Activated CD4-positive, alpha-beta T cell treated with anti-CD3 and anti-CD28 coated beads, Interleukin-2, amount 10 ng/mL, durations not matched to agents 24 days and 14 days (primary cell): Measurements from ENCODE around the gene ARL2. TPM values are rescaled to one million over a fixed set of nuclear protein-coding genes. Genes with fewer than 3 reads are reported as not detected.
"Not testable (repeated sequence)": the region's sequence is repeated elsewhere in the genome, so short reads cannot be mapped to it uniquely, and the experiment has no call there.

Source experiments
- DNase-seq: peaks from one replicate; pipeline ENCODE4 v3.0.0; 2022
- H3K27ac Mint-ChIP-seq: one replicate; pipeline ENCODE4 v1.8.0; 2022; ENCODE audit warnings: mild to moderate bottlenecking, mixed read lengths
- H3K27me3 Mint-ChIP-seq: one replicate; pipeline ENCODE4 v1.8.0; 2022; ENCODE audit warnings: mixed read lengths
- H3K36me3 Mint-ChIP-seq: one replicate; pipeline ENCODE4 v1.8.0; 2022; ENCODE audit warnings: low read depth, mild to moderate bottlenecking, mixed read lengths
- H3K4me1 Mint-ChIP-seq: one replicate; pipeline ENCODE4 v1.8.0; 2021; ENCODE audit warnings: mixed read lengths
- H3K4me3 Mint-ChIP-seq: one replicate; pipeline ENCODE4 v1.8.0; 2022; ENCODE audit warnings: mild to moderate bottlenecking, moderate library complexity, mixed read lengths
- H3K9me3 Mint-ChIP-seq: one replicate; pipeline ENCODE4 v1.8.0; 2021; ENCODE audit warnings: mixed read lengths
- intact Hi-C: fragments of 100-400 bp; cut with micrococcal nuclease; formaldehyde crosslinking; loops from one replicate; pipeline ENCODE4 v1.15.1; 2023
- total RNA-seq: library from RNA; stranded (reverse); gene quantifications from 2 replicates; pipeline ENCODE4 v1.2.3, GENCODE V29; 2022

ARL2 gene
- 78.8 and 87.9 TPM in 2 replicates for total RNA-seq

GRCh38 chr11:65013888-65014725, at the start of gene ARL2:
Gene ARL2, plus strand, starts transcription at chr11:65014160. Its CDS starts 48 bp downstream, at chr11:65014208.
- Mint-ChIP-seq H3K4me3 (peak within 1 kb of the TSS; percentile 92), H3K9me3 (no peaks in the 10 kb centered on the region), H3K27me3 (no peaks in the 10 kb centered on the region), H3K27ac (peak within 1 kb of the TSS; percentile 98), H3K4me1 (peaks cover 24% of the 10 kb centered on the region), H3K36me3 (peaks cover 21% of the 10 kb centered on the region)
- intact Hi-C loops: loop anchor here (1.0 to 2.0 kb wide), 8 partner anchors 13 to 167 kb away; partner anchors contain the start of genes ATG2A, CDCA5, PPP2R5B and SAC3D1
- peak; percentile 96 for DNase-seq

- Mint-ChIP-seq H3K9me3 (no peaks in the 10 kb centered on the region), H3K27ac (no peak overlapping the region), H3K36me3 (no peaks in the 10 kb centered on the region), H3K4me3 (no peak overlapping the region), H3K27me3 (no peaks in the 10 kb centered on the region), H3K4me1 (peaks cover 20% of the 10 kb centered on the region)
- intact Hi-C loops: no loop called here
- no peak for DNase-seq
These were observed 46.6 kb upstream of the ARL2 start for GRCh38 chr11:64967375-64967774.

- Mint-ChIP-seq H3K4me1 (peaks cover 20% of the 10 kb centered on the region), H3K27ac (peak overlapping the region; percentile 22), H3K36me3 (no peaks in the 10 kb centered on the region), H3K4me3 (no peak overlapping the region), H3K27me3 (no peaks in the 10 kb centered on the region), H3K9me3 (no peaks in the 10 kb centered on the region)
- intact Hi-C loops: no loop called here
- no peak for DNase-seq
These were observed 44.8 kb upstream of the ARL2 start for GRCh38 chr11:64969209-64969608.

DNA sequence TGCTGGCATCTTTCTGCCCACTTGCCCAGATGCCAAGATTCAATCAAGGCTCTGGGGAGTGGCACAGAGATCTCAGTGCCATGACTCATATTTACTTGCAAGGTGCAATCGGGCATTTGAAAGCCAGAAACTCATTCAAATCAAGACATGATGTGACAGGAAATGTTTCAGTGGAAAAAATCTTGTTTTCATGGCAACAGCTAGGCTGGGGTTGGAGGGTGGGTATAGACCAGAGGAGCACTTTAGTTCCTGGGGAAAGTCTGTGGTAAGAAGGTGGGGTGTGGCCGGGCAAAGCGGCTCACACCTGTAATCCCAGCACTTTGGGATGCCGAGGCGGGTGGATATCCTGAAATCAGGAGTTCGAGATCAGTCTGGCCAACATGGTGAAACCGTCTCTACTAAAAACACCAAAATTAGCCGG, 43.2 kb upstream of the ARL2 start:
- no peaks in the 10 kb centered on the region for H3K36me3 Mint-ChIP-seq
- peak; percentile 69 for DNase-seq
- H3K27ac Mint-ChIP-seq: peak overlapping the region; percentile 83
- H3K9me3 Mint-ChIP-seq: no peaks in the 10 kb centered on the region
- intact Hi-C loops: loop anchor here (5.0 kb wide), 1 partner anchor 53 kb away; the partner anchor contains the start of gene ATG2A
- no peaks in the 10 kb centered on the region for H3K27me3 Mint-ChIP-seq
- peak overlapping the region; percentile 54 for H3K4me3 Mint-ChIP-seq
- peaks cover 18% of the 10 kb centered on the region for H3K4me1 Mint-ChIP-seq

DNA sequence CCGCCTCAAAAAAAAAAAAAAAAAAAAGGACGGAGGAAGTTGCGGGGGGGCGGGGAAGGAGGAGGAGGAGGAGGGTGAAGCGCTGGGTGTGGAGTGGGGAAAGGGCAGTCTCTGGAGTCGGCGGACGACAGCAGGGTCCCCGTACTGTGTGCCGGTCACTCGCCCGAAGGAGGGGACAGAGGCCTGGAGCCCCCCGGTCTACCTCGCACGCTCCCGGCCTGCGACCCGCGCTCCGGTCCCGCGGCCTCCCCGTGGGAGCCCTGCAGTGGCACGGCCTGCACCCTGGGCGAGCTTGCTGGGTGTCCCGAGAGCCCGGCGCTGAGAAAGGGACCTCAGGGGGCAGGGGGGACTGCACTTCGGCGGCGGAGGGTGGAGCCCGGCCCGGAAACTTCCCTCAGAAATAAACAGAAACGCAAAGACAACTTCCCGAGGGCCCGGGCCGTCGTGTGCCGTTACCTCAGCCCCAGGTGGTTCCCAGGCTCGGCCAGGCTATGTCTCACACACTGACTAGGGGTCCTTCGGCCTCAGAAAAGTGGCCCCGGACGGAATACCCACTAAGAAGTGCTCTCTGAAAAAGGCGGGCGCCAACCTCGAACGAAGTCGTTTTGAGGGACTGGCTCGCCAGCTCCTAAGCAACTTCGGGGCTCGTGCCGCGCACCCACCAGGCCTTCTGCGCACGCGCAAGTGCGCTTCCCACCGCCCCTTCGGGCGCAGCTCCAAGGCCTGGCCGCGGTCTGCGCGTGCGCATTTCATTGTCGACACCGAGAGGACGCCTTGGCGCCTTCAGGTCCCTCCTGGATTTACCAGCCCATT, 42.3 kb upstream of the ARL2 start, which contains the start of gene MAJIN:
MAJIN (minus strand) TSS at position 688 of the 813 bp plus-strand sequence. CDS start 12,703 bp downstream, outside the sequence.
- Mint-ChIP-seq H3K9me3 (no peaks in the 10 kb centered on the region), H3K27me3 (no peaks in the 10 kb centered on the region), H3K4me1 (peaks cover 18% of the 10 kb centered on the region), H3K27ac (peak within 1 kb of the TSS; percentile 83), H3K4me3 (peak within 1 kb of the TSS; percentile 63), H3K36me3 (no peaks in the 10 kb centered on the region)
- DNase-seq: peak; percentile 94
- intact Hi-C loops: loop anchor here (5.0 kb wide), 1 partner anchor 54 kb away; the partner anchor contains the start of gene ATG2A

GRCh38 chr11:64974124-64974523, 39.8 kb upstream of the ARL2 start:
- no peaks in the 10 kb centered on the region for H3K36me3 Mint-ChIP-seq
- H3K4me1 Mint-ChIP-seq: peaks cover 13% of the 10 kb centered on the region
- no peaks in the 10 kb centered on the region for H3K9me3 Mint-ChIP-seq
- no peak overlapping the region for H3K27ac Mint-ChIP-seq
- no peak for DNase-seq
- H3K4me3 Mint-ChIP-seq: no peak overlapping the region
- intact Hi-C loops: loop anchor here (5.0 kb wide), 1 partner anchor 57 kb away; the partner anchor contains the start of gene ATG2A
- H3K27me3 Mint-ChIP-seq: no peaks in the 10 kb centered on the region

DNA sequence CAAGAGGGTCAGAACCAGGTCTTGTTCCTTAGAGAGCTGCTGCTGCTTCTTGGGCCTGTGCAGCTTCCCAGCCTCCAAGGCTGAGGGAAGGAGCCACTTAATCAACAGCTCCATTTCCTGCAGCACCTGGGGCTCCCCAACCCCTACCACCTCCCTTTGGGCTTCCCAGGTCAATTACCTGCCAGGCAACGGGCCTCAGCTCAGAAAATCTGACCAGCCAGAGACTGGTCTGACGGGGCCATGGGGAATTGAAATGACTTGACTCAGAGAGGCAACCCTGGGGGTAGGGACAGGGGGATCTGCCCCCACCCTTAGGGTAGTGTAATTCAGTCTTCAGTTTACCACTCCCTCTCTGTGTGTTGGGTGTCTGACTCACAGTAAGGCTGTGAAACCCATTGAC, 37.3 kb upstream of the ARL2 start:
- peaks cover 5% of the 10 kb centered on the region for H3K4me1 Mint-ChIP-seq
- H3K4me3 Mint-ChIP-seq: no peak overlapping the region
- intact Hi-C loops: no loop called here
- no peaks in the 10 kb centered on the region for H3K36me3 Mint-ChIP-seq
- H3K9me3 Mint-ChIP-seq: no peaks in the 10 kb centered on the region
- no peak for DNase-seq
- no peaks in the 10 kb centered on the region for H3K27me3 Mint-ChIP-seq
- H3K27ac Mint-ChIP-seq: no peak overlapping the region

- H3K27ac Mint-ChIP-seq, H3K4me3 Mint-ChIP-seq, H3K9me3 Mint-ChIP-seq, H3K36me3 Mint-ChIP-seq, DNase-seq, intact Hi-C loops, H3K27me3 Mint-ChIP-seq, H3K4me1 Mint-ChIP-seq: not testable (repeated sequence)
These were observed 30.6 kb upstream of the ARL2 start for GRCh38 chr11:64983339-64983738.

DNA sequence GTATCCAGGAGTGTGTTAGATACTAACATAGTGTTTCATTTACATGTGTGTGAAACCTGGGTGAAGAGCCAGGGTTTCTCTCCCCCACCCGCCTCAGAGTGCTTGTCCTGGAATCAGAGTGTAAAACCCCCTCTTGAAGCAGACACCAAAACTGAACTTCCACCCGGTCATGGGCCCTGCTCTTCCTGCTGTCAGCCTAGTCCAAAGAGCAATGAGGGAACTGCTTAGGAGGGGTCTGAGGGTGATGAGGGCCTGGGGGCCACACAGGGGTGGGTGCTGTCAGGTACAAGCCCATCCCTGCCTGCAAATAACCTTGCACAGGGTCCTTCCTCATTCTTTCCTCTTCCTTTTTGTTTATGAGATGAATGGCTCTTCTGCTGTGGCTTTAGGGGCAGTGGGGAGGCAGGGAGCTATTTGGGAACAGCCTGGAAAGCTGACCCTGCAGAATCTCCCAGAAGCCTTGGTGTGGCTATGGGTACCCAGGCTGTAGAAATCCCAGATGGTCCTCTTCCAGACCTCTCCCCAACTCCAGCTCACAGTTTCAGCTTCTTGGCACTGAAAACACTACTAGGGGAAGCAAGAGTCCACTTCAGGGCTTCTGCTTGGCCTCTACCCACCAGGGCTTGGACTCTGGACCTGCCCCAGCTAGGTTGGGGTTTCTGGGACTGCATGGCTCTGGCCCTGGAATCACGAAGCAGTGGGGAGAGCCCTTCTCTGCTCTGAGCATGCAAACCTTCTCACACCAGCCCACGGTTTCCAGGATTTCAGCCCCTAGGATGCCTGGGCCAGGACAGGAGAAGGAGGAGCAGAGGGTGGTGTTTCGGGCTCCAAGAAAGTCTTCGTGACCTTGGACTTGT, 25.7 kb upstream of the ARL2 start:
- H3K27me3 Mint-ChIP-seq: peaks cover 3% of the 10 kb centered on the region
- no peaks in the 10 kb centered on the region for H3K36me3 Mint-ChIP-seq
- H3K27ac Mint-ChIP-seq: no peak overlapping the region
- intact Hi-C loops: no loop called here
- H3K4me3 Mint-ChIP-seq: no peak overlapping the region
- no peak for DNase-seq
- peaks cover 6% of the 10 kb centered on the region for H3K4me1 Mint-ChIP-seq
- no peaks in the 10 kb centered on the region for H3K9me3 Mint-ChIP-seq

- no peak overlapping the region for H3K27ac Mint-ChIP-seq
- H3K4me1 Mint-ChIP-seq: peaks cover 6% of the 10 kb centered on the region
- intact Hi-C loops: no loop called here
- H3K4me3 Mint-ChIP-seq: no peak overlapping the region
- no peaks in the 10 kb centered on the region for H3K9me3 Mint-ChIP-seq
- DNase-seq: no peak
- no peaks in the 10 kb centered on the region for H3K36me3 Mint-ChIP-seq
- peaks cover 3% of the 10 kb centered on the region for H3K27me3 Mint-ChIP-seq
These were observed 24.5 kb upstream of the ARL2 start for GRCh38 chr11:64989416-64989815.

- intact Hi-C loops: no loop called here
- H3K4me3 Mint-ChIP-seq: no peak overlapping the region
- DNase-seq: no peak
- no peaks in the 10 kb centered on the region for H3K36me3 Mint-ChIP-seq
- peaks cover 6% of the 10 kb centered on the region for H3K4me1 Mint-ChIP-seq
- H3K27ac Mint-ChIP-seq: no peak overlapping the region
- peaks cover 5% of the 10 kb centered on the region for H3K27me3 Mint-ChIP-seq
- no peaks in the 10 kb centered on the region for H3K9me3 Mint-ChIP-seq
These were observed 23.6 kb upstream of the ARL2 start for GRCh38 chr11:64990222-64990923.

GRCh38 chr11:64994318-64994717, 19.6 kb upstream of the ARL2 start:
- H3K4me3 Mint-ChIP-seq: no peak overlapping the region
- DNase-seq: no peak
- H3K36me3 Mint-ChIP-seq: no peaks in the 10 kb centered on the region
- H3K4me1 Mint-ChIP-seq: peaks cover 27% of the 10 kb centered on the region
- intact Hi-C loops: no loop called here
- peaks cover 3% of the 10 kb centered on the region for H3K27me3 Mint-ChIP-seq
- H3K27ac Mint-ChIP-seq: no peak overlapping the region
- no peaks in the 10 kb centered on the region for H3K9me3 Mint-ChIP-seq

DNA sequence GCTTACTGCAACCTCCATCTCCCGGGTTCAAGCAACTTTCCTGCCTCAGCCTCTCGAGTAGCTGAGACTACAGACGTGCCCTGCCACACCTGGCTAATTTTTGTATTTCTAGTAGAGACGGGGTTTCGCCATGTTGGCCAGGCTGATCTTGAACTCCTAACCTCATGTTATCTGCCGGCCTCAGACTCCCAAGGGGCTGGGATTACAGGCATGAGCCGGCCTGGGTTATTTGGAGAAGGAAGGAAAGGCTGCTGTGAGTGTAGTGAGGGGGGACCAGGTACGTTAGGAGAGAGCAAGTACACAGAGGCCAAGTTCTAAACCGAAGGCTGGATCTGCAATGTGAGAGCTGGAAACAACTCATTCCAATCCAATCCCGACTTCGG, 17.6 kb upstream of the ARL2 start:
- H3K4me1 Mint-ChIP-seq: peaks cover 22% of the 10 kb centered on the region
- no peak for DNase-seq
- intact Hi-C loops: no loop called here
- H3K27ac Mint-ChIP-seq: peak overlapping the region; percentile 45
- H3K4me3 Mint-ChIP-seq: no peak overlapping the region
- peaks cover 3% of the 10 kb centered on the region for H3K27me3 Mint-ChIP-seq
- no peaks in the 10 kb centered on the region for H3K9me3 Mint-ChIP-seq
- no peaks in the 10 kb centered on the region for H3K36me3 Mint-ChIP-seq
